ENCODE data around the gene COBL. TPM values are rescaled to one million over a fixed set of nuclear protein-coding genes. Genes with fewer than 3 reads are reported as not detected.

The COBL gene
- total and polyA plus RNA-seq, 12 donors: 0.09 to 1.4 (median 0.53) TPM

DNA sequence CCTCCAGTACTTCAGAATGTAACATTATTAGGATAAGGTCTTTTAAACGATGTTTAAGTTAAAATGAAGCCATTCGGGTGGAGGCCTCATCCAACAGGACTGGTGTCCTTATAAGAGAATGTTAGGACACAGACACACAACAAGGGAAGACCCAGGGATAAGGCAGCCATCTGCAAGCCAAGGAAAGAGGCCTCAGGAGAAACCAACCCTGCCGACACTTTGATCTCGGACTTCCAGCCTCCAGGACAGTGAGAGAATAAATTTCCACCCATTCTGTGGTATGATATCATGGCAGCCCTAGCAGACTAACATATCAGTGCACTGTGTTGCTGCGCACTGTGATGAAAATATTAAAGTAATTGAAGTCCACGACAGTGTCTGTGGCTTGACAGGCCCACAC is 250.8 kb downstream of the COBL start:
- intact Hi-C loops (cut with DNase I): loop anchor here (10.0 kb wide), 2 partner anchors 281 to 591 kb away; partner anchors contain the start of gene GRB10 (in 1 of the 2)
- Histone ChIP-seq H3K36me3 (replicated peaks in 1 of 2) (no peaks in the 10 kb centered on the region), H3K4me1 (replicated peaks in 1 of 2) (peaks cover 0 to 5% of the 10 kb centered on the region in 2 donors), H3K27me3 (no peaks in the 10 kb centered on the region), H3K27ac (no peak overlapping the region), H3K9me3 (replicated peaks in 1 of 3) (no peaks in the 10 kb centered on the region), H3K4me3 (no peak overlapping the region)
- DNase-seq: no peak
- no peak for TF ChIP-seq POLR2A (IDR thresholded peaks at IDR 0.05)
- TF ChIP-seq, protein P1, sequence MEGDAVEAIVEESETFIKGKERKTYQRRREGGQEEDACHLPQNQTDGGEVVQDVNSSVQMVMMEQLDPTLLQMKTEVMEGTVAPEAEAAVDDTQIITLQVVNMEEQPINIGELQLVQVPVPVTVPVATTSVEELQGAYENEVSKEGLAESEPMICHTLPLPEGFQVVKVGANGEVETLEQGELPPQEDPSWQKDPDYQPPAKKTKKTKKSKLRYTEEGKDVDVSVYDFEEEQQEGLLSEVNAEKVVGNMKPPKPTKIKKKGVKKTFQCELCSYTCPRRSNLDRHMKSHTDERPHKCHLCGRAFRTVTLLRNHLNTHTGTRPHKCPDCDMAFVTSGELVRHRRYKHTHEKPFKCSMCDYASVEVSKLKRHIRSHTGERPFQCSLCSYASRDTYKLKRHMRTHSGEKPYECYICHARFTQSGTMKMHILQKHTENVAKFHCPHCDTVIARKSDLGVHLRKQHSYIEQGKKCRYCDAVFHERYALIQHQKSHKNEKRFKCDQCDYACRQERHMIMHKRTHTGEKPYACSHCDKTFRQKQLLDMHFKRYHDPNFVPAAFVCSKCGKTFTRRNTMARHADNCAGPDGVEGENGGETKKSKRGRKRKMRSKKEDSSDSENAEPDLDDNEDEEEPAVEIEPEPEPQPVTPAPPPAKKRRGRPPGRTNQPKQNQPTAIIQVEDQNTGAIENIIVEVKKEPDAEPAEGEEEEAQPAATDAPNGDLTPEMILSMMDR (IDR thresholded peaks at IDR 0.05): no peak
- WGBS, 4 donors: 84 to 94% (median 90%) methylated on average over 6 of the region's 6 CpGs

DNA sequence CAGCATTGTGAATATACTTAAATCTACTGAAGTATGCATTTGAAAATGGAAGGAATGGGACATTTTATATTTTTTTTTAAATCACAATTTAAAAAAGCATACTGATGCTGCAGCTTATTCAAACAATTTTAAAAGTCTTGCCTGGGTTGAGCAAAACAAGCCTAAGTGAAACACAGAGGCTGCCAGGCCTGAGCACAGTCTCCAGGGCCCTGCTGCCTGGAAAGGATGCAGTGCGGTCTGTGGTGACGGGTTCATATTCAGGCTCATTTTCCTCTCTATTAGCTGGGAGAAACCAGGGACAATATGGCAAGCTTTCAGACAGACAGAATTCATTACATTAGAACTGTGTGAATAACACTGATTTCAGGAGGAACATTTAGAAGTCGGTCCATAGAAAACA is 251.9 kb downstream of the COBL start:
- 89 to 93% (median 91%) methylated on average over 3 of the region's 3 CpGs for WGBS, 4 donors
- no peak overlapping the region for H3K4me3 ChIP-seq

DNA sequence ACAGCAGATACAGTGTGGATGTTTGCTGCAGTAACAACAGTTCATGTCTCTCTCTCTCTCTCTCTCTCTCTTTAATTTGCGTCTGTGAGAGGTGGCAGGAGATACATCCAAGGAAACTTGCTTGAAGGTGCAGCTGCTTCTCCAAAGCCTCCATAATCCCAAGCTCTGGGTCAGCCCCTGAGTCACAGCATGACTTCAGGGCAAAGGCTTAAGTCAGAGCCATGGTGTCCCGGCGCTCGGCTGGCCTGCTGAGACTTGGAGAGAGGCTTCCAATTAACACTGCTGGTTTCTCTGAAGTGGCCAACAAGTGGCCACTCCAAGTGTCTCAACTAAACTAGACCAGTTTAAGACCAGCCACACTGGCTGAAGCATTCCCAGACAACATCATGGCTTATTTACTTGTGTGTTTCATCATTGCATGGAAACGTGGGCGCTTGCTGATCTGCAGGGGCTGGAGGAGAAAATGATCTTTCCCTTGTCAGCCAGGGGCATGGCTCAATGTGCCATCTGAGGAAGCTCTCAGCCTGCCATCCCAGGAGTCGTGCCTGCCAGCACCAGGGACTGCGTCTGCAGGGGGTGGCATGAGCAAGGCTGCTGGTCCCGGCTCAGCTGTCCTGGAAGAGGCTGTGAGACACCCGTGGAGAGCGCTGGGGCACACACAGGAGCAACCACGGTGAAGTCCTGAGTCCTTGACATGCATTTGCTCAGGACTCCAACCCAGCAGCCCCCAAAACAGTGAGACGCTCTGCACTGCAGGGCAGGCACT is 254.2 kb downstream of the COBL start:
- no peak overlapping the region for H3K4me3 ChIP-seq
- no peaks in the 10 kb centered on the region for H3K9me3 ChIP-seq (replicated peaks in 1 of 3)
- no peaks in the 10 kb centered on the region for H3K4me1 ChIP-seq (replicated peaks in 1 of 2)
- 60 to 81% (median 78%) methylated on average over 8 to 13 of the region's 13 CpGs for WGBS, 4 donors
- no peaks in the 10 kb centered on the region for H3K36me3 ChIP-seq (replicated peaks in 1 of 2)
- no peak overlapping the region for H3K27ac ChIP-seq
- no peak for TF ChIP-seq POLR2A (IDR thresholded peaks at IDR 0.05)
- TF ChIP-seq, protein P1 (IDR thresholded peaks at IDR 0.05): no peak
- intact Hi-C loops (cut with DNase I): loop anchor here (10.0 kb wide), 2 partner anchors 278 to 588 kb away; partner anchors contain the start of gene GRB10 (in 1 of the 2)
- no peak for DNase-seq
- no peaks in the 10 kb centered on the region for H3K27me3 ChIP-seq

More for the DNA sequence above, 251.9 kb downstream of the COBL start:
- peaks cover 0 to 5% of the 10 kb centered on the region in 2 donors for H3K4me1 ChIP-seq (replicated peaks in 1 of 2)
- H3K27me3 ChIP-seq: no peaks in the 10 kb centered on the region
- H3K9me3 ChIP-seq (replicated peaks in 1 of 3): no peaks in the 10 kb centered on the region
- DNase-seq: no peak
- intact Hi-C loops (cut with DNase I): loop anchor here (10.0 kb wide), 2 partner anchors 280 to 590 kb away; partner anchors contain the start of gene GRB10 (in 1 of the 2)
- no peaks in the 10 kb centered on the region for H3K36me3 ChIP-seq (replicated peaks in 1 of 2)
- no peak overlapping the region for H3K27ac ChIP-seq
- no peak for TF ChIP-seq POLR2A (IDR thresholded peaks at IDR 0.05)
- TF ChIP-seq, protein P1 (IDR thresholded peaks at IDR 0.05): no peak

DNA sequence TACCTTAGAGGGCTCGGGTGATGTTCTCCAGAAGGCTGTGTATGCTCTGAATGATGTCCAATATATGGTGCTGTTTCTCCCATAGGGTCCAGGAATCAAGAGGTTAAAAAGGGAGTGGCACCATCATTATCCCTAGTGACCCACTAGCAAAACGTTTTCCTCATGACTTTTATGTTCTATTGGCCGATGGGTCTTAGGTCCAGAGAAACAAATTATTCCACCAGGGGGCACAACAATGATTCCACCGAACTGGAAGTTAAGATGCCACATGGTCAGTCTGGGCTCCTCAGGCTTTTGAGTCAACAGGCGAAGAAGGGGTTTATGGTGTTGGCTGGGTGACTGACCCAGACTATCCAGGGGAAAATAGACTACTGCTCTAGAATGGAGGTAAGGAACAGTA is 256.1 kb downstream of the COBL start:
- WGBS, 4 donors: 56 to 77% (median 64%) methylated on average over 4 to 5 of the region's 5 CpGs
- TF ChIP-seq, protein P1 (IDR thresholded peaks at IDR 0.05): no peak
- no peak for TF ChIP-seq POLR2A (IDR thresholded peaks at IDR 0.05)
- H3K27ac ChIP-seq: no peak overlapping the region
- no peaks in the 10 kb centered on the region for H3K4me1 ChIP-seq (replicated peaks in 1 of 2)
- intact Hi-C loops (cut with DNase I): loop anchor here (10.0 kb wide), 2 partner anchors 276 to 586 kb away; partner anchors contain the start of gene GRB10 (in 1 of the 2)
- no peak overlapping the region for H3K4me3 ChIP-seq
- no peaks in the 10 kb centered on the region for H3K36me3 ChIP-seq (replicated peaks in 1 of 2)
- DNase-seq: no peak
- H3K27me3 ChIP-seq: no peaks in the 10 kb centered on the region
- no peaks in the 10 kb centered on the region for H3K9me3 ChIP-seq (replicated peaks in 1 of 3)

Measured in adrenal gland (tissue), 12 donors.